Measurements from ENCODE around the gene AP3M1.
A peak's percentile ranks its signal among the peaks of the same experiment; 100 is the strongest.

The AP3M1 gene

GRCh38 chr10:74114041-74114448 lies 36.6 kb downstream of the AP3M1 start:
- DNase-seq (ENCODE audit: low read depth in 2 of 2), result no peak

DNA sequence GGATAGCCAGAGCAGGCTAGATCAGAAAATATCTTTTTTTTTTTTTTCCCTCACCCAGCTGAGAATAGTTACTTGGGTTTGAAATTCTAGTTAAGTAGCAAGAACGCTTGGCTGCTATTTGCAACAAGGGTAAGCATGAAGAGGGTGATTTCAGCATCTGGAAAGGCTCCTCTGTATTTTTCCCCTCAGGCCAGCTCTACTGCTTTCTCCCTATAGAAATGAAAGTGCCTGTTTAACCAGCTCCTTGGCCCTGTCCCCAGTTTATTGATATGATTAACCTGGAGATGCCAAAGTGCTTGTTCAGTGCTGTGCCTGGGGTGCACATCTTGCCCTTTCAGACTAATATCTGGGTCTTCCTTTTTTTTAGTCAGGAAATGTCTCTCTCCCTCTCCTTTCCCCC lies 37.1 kb downstream of the AP3M1 start:
- DNase-seq (ENCODE audit: low read depth in 2 of 2), result no peak

DNA sequence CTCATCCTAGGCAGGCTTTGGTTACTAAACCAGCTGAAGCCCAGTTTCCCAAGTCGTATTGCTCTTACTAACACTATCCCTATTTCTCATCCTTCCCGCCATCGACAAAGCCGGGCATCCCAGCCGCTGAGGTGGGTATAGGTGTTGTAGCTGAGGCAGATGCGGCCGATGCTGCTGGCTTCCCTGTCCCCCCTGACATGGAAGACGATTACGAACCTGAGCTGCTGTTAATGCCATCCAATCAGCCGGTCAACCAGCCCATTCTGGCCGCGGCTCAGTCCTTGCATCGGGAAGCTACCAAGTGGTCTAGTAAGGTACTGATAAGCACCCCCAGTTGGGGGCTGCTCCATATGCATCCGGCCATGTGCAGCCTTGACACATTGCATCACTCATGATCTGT lies 38.8 kb downstream of the AP3M1 start:
- DNase-seq (ENCODE audit: low read depth in 2 of 2), result no peak

- no peak for DNase-seq (ENCODE audit: low read depth in 2 of 2)
These were observed 40.5 kb downstream of the AP3M1 start for GRCh38 chr10:74110120-74110519.

DNA sequence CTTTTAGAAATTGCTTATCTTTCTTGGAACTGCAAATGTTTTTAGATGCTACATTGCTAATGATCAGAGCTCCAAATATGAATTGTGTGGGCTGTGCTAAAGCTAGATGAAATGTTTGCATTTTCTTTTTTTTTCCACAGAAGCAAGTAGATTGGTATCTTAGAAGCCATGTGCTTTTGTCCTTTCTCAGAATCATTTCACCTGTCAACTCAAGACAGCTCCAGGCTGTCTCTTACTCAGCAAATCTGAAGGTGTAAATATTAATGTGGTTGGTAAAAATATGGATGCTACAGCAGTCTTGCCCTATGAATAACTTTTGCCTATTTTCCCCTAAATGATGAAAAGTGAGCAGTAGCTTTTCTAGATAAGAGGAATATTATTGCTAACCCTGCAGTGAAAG lies 41.2 kb downstream of the AP3M1 start:
- DNase-seq (ENCODE audit: low read depth in 2 of 2), result no peak

DNA sequence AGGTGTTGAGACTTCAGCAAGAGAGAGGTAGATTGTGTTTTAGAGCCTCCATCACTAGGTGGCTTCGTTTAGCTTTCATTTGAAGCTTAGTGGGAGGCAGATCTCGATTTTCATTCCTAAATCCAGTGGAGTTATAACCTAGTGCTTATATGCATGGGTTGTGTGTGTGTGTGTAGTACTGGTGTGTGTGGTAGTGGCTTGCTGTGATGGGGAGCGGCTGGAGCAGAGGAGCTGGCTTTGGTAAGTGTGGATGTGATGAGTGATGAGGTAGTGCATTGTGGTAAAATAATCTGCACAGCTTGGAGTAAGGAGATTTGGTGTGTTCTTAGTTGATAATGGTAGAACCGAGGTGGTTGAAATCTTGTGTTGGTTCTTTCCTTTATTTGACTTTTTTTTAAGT lies 43.2 kb downstream of the AP3M1 start:
- DNase-seq (ENCODE audit: low read depth in 2 of 2), result no peak

GRCh38 chr10:74104996-74105395 lies 45.6 kb downstream of the AP3M1 start:
- DNase-seq (ENCODE audit: low read depth in 2 of 2), result no peak

DNA sequence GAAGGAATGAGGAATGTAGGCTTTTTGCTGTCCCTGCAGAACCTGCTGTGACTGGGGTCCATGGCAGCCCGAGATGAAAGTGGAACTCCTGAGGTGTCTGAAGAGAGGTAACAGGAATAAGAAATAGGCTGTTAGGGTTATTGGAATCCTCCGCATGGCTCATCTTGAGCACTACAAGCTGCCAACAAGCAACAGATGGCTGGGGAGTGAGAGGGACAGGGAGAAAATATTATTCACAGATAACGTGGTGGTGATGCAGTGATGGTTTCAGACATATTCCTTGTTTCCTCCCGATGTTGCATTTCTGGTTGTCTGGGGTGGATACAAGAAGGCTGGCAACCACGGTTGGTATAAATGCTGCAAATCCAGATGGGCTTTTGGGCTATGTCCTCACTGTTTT lies 46.1 kb downstream of the AP3M1 start:
- no peak for DNase-seq (ENCODE audit: low read depth in 2 of 2)

DNA sequence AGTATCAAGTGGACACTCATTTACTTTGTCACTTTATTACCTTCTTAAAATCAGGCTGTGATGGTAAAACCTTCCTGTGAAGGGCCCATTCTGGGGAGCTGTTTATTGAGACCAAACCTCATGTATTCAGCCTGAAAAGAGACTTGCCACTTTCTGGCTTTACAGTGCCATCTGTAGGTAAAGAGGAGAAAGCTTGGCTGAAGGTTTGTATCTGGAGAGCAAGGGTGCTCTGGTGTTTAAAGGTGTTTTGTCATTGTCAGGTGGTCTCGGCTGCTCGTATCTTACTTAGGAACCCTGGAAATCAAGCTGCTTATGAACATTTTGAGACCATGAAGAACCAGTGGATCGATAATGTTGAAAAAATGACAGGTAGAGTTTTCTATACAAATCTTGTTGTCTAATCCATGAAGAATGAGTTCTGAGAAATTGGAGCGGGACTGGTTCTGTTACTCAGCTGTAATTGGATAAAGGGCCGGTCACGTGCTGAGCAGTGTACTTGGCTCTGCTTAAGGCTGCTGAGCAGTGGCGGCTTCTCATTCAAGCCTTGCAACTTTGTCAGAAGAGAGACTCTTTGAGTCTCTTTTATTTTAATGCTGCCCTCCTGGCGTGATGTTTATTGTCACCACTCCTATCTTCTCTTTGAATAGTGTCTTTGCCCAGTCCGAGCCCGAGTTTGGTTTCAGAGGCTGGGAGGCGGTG lies 46.9 kb downstream of the AP3M1 start:
- DNase-seq (ENCODE audit: low read depth in 2 of 2), result no peak

DNA sequence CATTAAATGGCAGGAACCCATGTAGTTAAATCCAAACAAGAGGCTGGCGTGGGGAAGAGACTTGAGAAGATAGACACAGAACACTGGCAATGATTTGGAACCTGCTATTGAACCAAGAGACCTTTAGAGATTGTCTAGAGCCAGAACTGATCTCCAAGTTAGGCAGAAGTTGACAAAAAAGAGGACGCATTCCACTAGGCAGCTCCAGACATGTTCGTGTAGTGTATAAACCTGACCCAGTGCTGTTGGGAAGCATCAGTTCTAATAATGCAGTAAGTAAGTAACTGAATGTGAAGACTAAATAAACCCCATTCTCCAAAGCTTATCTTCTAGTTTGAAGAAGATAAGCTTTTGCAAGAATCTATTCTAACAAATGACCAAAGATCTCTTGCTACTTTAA lies 50.8 kb downstream of the AP3M1 start:
- no peak for DNase-seq (ENCODE audit: low read depth in 2 of 2)

GRCh38 chr10:74099420-74099819 lies 51.2 kb downstream of the AP3M1 start:
- DNase-seq (ENCODE audit: low read depth in 2 of 2), result no peak

DNA sequence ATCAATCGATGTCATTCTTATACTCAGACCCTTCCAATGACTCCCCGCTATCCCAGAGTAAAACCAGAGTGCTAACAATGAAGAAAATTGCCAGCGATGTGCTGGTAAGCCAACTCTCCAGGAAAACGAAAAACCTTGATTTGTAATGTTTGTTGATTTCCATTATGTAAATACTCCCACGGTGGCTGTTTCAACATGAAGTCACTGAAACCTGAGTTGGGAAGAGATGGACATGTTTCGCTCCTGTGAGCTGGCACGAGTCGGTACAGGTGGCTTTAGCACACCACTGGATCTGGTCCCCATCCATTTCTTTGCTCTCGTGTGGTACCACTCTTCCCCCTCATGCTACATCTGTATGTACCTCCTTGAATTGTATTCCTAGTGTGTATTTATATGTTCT lies 52.9 kb downstream of the AP3M1 start:
- DNase-seq (ENCODE audit: low read depth in 2 of 2), result no peak

DNA sequence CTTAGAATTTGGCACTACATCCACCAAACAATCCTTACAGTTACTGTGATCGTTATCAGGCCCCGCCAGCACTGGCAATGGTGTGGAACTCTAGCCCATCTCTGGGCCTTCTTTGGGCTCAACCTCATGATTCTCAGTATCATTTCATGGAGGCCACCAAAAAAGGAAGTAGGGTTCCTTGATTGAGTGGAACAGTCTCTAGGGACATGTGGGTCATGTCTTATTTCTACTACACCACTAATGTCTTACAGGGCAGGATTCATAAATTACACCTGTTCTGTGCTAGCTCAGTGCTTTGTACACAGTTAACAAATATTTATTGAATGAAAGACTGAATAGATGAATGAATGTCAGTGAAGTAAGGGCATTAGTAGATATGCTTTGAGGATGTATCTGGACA lies 53.9 kb downstream of the AP3M1 start:
- DNase-seq (ENCODE audit: low read depth in 2 of 2), result no peak

DNA sequence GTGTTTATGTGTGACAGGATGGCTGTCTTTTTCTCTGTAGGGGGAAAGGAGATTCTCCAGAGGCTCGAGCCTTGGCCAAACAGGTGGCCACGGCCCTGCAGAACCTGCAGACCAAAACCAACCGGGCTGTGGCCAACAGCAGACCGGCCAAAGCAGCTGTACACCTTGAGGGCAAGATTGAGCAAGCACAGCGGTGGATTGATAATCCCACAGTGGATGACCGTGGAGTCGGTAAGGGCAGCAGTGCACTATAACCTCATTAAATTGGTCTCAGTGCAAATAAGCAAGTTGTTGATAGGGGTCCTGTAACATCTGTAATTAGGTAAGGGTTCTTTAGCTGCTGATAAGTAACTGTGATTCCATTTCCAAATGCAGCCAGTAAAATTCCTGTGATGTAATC lies 56.4 kb downstream of the AP3M1 start:
- DNase-seq (ENCODE audit: low read depth in 2 of 2), result no peak

GRCh38 chr10:74093530-74094164 lies 57.0 kb downstream of the AP3M1 start:
- DNase-seq (ENCODE audit: low read depth in 2 of 2), result no peak

DNA sequence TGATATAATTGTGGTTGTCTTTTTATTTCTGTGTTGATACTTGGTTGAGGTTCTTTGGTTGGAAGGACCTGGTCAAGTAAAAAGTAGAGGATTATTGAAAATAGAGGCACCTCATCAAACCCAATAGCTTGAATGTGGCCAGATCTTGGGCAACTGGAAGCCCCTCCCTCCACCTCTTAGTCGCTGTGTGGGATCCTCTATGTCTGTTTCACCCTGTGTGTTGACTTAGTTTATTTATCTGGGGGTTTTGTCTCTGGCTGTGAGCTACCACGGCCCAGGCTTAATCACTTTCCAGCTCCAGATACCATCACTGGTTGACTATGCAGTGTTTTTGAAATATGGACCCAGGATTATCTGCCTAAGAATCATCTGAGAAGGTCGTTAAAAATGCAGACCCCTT lies 58.3 kb downstream of the AP3M1 start:
- DNase-seq (ENCODE audit: low read depth in 2 of 2), result no peak

GRCh38 chr10:74088722-74089121 lies 61.9 kb downstream of the AP3M1 start:
- no peak for DNase-seq (ENCODE audit: low read depth in 2 of 2)

GRCh38 chr10:74086317-74086716 lies 64.3 kb downstream of the AP3M1 start:
- no peak for DNase-seq (ENCODE audit: low read depth in 2 of 2)

DNA sequence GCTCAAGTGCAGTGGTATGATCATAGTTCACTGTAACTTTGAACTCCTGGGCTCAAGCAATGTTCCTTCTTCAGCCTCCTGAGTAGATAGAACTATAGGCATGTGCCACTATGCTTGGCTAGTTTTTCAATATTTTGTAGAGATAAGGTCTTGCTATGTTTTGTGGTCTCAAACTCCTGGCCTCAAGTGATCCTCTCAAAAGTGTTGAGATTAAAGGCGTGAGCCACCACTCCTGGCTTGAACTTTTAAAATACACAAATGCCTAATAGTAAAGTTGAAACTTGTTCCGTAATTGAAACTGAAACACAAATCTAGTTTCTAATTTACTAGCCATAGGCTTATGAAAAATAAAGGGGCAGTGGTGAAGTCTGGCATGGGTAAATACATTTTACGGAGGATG lies 65.7 kb downstream of the AP3M1 start:
- no peak for DNase-seq (ENCODE audit: low read depth in 2 of 2)

- DNase-seq (ENCODE audit: low read depth in 2 of 2), result no peak
These were observed 67.3 kb downstream of the AP3M1 start for GRCh38 chr10:74083304-74083703.

DNA sequence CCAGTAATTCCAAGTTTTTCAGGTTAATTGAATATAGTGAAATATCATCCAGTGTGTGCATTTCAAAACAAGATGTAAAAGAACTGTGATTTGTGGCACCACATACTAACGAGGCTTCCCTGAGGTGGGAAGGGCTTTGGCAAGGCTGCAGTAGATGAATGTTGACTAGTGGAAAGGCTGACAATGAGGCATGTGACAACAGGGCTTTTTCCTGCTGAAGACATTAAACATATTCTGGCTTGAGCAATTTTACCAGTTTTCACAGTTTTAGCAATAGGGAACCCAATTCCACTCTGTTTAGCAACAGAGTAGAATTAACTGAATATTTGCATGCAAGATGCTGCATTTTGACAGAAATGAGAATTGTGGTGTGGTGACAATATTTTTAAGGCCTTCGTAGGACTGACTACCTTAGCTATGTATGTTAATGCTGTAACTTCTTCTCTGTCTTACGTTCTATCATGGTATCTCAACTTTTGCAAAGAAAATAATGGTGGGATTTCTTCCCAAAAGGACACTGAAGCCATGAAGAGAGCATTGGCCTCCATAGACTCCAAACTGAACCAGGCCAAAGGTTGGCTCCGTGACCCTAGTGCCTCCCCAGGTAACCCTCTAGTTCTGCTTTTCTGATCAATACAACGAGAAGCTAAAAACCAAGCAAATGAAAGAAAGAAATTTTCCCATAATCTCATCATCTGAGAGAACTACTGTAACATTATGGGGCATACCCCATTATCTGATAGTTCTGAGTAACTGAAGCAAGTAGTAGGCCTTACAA lies 68.5 kb downstream of the AP3M1 start:
- DNase-seq (ENCODE audit: low read depth in 2 of 2), result no peak

GRCh38 chr10:74081192-74081803 lies 69.3 kb downstream of the AP3M1 start:
- peak in 1 of 2 donors; percentile 4 for DNase-seq (ENCODE audit: low read depth in 2 of 2)
